ENCODE data around the gene FBN3. TPM values are rescaled to one million over a fixed set of nuclear protein-coding genes. Genes with fewer than 3 reads are reported as not detected.

Gene FBN3
- polyA plus RNA-seq, 1 experiment, result not detected

- Histone ChIP-seq H3K27me3 (ENCODE audit: control insufficient read depth, insufficient read depth, low read length) (peaks cover 8% of the 10 kb centered on the region), H3K4me3 (ENCODE audit: low read depth, low read length) (no peak overlapping the region), H3K36me3 (ENCODE audit: control insufficient read depth, insufficient read depth, low read length) (no peaks in the 10 kb centered on the region)
- TF ChIP-seq CTCF (IDR thresholded peaks at IDR 0.05; ENCODE audit: insufficient read depth, low read depth, low read length), result no peak
- CTCF ChIA-PET, result no interaction called here
- no peak for DNase-seq (ENCODE audit: low read depth)
- POLR2A ChIA-PET, result no interaction called here
Measured at GRCh38 chr19:8143041-8143440, 6.4 kb downstream of the FBN3 start.

- CTCF ChIA-PET, result no interaction called here
- no peak for TF ChIP-seq CTCF (IDR thresholded peaks at IDR 0.05; ENCODE audit: insufficient read depth, low read depth, low read length)
- peaks cover 3% of the 10 kb centered on the region; the same call in 1 of the 2 replicates for H3K27me3 ChIP-seq (ENCODE audit: control insufficient read depth, insufficient read depth, low read length)
- H3K36me3 ChIP-seq (ENCODE audit: control insufficient read depth, insufficient read depth, low read length), result no peaks in the 10 kb centered on the region
- no peak overlapping the region for H3K4me3 ChIP-seq (ENCODE audit: low read depth, low read length)
- POLR2A ChIA-PET, result no interaction called here
- no peak for DNase-seq (ENCODE audit: low read depth)
Measured at GRCh38 chr19:8142513-8142900, 6.9 kb downstream of the FBN3 start.

- peaks cover 2% of the 10 kb centered on the region; the same call in 1 of the 2 replicates for H3K27me3 ChIP-seq (ENCODE audit: control insufficient read depth, insufficient read depth, low read length)
- DNase-seq (ENCODE audit: low read depth), result no peak
- no peaks in the 10 kb centered on the region for H3K36me3 ChIP-seq (ENCODE audit: control insufficient read depth, insufficient read depth, low read length)
- ChIA-PET POLR2A (no interaction called here), CTCF (no interaction called here)
- TF ChIP-seq CTCF (IDR thresholded peaks at IDR 0.05; ENCODE audit: insufficient read depth, low read depth, low read length), result no peak
- H3K4me3 ChIP-seq (ENCODE audit: low read depth, low read length), result no peak overlapping the region
Measured at GRCh38 chr19:8141726-8142512, 7.5 kb downstream of the FBN3 start.

- Histone ChIP-seq H3K36me3 (ENCODE audit: control insufficient read depth, insufficient read depth, low read length) (no peaks in the 10 kb centered on the region), H3K4me3 (ENCODE audit: low read depth, low read length) (no peak overlapping the region), H3K27me3 (ENCODE audit: control insufficient read depth, insufficient read depth, low read length) (peaks cover 2% of the 10 kb centered on the region; the same call in 1 of the 2 replicates)
- no peak for TF ChIP-seq CTCF (IDR thresholded peaks at IDR 0.05; ENCODE audit: insufficient read depth, low read depth, low read length)
- DNase-seq (ENCODE audit: low read depth), result no peak
- ChIA-PET POLR2A (no interaction called here), CTCF (no interaction called here)
Measured at GRCh38 chr19:8138201-8138600, 11.2 kb downstream of the FBN3 start.

- DNase-seq (ENCODE audit: low read depth), result no peak
- ChIA-PET POLR2A (no interaction called here), CTCF (no interaction called here)
- TF ChIP-seq CTCF (IDR thresholded peaks at IDR 0.05; ENCODE audit: insufficient read depth, low read depth, low read length), result no peak
- H3K36me3 ChIP-seq (ENCODE audit: control insufficient read depth, insufficient read depth, low read length), result no peaks in the 10 kb centered on the region
- H3K4me3 ChIP-seq (ENCODE audit: low read depth, low read length), result no peak overlapping the region
- no peaks in the 10 kb centered on the region for H3K27me3 ChIP-seq (ENCODE audit: control insufficient read depth, insufficient read depth, low read length)
Measured at GRCh38 chr19:8137425-8137824, 12.0 kb downstream of the FBN3 start.

All from BJ (cell line).